Nucleus accumbens (tissue), 56 donors: ENCODE results near the gene ANKS1A.

Source experiments
- DNase-seq, 56 donors: peaks; one replicate each; lab custom pipeline; 2025; lab: John Stamatoyannopoulos, UW

ANKS1A gene

DNA sequence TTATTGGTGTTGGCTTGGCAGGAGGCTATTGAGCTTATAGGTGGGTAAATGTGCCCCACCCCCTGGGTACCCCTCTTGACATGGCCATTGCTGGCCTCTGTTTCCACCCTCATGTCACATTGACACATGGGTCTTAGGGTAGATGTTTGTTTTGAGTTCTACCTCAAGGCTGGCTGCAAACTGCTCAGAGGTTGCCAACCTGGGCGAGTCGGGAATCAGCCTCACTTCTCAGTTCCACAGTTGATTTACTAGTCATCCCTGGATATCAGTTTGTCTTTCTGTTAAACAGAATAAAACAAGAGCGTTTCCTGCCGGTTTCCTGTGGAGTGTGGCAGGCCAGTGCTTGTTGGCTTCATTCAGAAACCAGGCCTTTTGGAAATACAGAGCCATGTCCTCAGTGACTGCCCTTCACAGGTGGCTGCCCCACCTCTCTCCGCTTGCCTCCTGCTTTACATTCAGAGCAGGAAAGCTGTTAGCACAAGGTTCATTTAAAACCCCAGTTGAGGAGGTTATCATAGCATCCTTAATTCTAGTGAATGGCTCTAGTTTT is 146.5 kb downstream of the ANKS1A start:
- no peak for DNase-seq

DNA sequence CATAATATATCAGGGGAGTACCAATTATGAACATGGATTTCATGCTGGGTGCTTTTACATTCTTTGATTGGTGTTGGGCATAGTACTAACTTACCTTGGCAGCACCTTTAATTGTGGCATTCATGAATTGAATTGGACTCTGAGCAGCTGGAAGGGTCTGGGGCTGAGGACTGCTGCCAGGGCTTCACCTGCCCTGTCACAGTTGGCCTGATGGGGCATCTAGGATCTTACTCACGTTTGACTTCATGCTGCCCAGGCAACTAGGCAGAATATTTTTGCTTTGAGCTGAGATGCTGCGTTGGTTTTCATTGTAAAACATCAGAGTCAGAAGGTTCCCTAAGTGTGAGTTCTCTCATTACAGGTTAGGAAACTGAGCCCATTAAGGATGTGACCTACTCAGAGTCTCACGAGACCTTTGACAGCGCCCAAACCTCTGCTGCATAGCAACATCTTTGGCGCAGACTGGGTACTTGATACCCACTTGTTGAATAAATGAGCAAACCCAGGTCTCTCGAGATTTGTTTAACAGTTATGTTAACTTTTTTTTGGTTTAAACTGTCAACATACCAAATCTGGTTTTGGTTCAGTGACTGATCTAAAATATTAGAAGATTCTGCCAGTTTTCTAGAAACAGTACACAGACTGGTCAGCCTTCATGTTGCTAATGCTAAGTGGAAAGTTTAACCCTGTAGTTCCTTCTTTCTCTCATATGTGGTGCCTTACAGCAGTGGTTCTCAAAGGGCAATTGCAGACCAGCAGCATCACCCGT is 147.2 kb downstream of the ANKS1A start:
- no peak for DNase-seq

DNA sequence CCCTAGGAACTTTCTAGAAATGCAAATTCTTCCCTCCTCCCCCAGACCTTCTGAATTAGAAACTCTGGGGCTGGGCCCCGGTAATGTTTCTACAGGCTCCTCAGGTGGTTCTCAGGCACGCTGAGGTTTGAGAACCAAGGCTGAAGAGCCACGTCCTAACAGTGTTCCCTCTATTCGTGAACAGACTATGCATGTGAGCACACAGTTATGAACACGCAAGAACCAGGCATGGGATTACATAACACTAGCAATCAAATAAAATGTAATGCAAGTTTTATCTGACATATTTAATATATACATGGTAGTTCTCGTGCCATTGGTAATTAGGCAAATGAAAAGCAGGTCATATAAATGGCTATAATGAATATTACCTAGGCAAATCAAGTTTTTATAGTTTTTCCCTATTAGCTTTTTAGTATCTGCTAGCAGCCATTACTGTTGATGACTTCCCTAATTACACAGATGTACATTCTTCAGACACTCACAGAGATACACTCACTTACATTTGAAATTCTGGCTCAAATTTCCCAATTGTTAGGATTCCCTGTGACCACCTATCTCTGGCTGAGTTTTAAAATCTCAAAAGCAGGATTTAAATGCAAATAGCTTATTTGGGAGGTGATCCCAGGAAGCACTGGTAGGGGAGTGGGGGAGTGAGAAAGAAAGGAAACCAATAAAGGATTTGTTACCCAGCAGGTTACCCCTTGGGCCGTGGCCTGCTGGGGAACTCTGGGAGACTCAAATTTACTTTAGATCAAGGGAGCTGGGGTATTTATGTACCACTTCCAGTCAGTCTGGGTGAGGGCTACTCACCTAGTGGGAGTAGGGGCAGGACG is 148.0 kb downstream of the ANKS1A start:
- DNase-seq: no peak

DNA sequence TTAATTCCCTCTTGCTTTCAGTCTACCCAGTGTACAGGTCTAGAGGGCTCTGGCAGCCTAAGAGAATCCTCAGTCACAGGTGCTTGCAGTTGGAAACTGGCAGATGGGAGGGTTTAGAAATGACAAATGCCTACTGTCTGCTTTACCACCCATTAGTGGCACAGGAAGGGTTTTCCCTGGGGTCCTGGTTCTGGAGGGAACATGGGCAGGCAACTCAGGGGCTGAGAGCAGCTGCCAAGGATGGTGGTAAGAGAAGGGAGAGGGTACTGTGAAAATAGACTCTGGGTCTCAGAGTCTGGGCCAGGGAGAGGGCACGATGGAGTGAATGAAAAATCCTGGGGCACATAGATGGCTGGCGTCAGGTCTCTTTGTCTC is 148.6 kb downstream of the ANKS1A start:
- DNase-seq: no peak

DNA sequence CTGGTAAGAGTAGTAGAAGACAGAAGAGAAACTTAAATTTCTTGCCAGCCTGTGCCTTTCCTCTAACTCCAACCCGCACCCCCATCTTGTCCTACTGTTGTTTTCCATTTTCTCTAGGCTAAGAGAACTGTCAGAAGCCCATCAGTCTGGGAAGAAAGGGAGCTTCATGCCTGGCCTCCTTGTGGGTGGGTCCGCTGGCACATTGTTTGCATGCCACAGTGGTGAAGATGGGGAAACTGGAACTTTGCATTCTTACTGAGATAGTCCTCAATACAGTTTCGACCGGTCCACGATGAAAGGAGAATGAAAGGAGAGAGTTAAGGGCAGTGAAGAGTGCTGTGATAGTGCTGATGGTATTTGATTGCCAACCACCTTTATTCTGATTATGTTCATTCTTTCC is 149.0 kb downstream of the ANKS1A start:
- no peak for DNase-seq

DNA sequence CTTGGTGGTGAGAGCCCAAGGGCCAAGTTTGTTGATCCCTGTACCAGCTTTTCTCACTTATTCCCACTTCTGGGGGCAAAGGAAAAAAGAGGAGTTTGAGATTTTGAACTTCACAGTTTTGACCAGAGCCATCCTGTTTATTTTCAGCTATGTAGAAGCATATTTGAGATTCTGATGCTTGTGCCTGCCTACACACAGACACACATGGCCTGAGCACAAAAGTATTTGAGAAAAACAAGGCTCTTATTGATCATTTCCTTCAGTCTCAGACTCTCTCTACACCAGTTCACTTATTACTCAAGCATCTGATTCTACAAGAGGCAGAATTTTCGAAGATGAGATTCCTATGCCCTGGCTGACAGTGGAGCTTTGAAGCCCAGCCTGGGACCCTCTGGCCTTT is 151.3 kb downstream of the ANKS1A start:
- DNase-seq: no peak

DNA sequence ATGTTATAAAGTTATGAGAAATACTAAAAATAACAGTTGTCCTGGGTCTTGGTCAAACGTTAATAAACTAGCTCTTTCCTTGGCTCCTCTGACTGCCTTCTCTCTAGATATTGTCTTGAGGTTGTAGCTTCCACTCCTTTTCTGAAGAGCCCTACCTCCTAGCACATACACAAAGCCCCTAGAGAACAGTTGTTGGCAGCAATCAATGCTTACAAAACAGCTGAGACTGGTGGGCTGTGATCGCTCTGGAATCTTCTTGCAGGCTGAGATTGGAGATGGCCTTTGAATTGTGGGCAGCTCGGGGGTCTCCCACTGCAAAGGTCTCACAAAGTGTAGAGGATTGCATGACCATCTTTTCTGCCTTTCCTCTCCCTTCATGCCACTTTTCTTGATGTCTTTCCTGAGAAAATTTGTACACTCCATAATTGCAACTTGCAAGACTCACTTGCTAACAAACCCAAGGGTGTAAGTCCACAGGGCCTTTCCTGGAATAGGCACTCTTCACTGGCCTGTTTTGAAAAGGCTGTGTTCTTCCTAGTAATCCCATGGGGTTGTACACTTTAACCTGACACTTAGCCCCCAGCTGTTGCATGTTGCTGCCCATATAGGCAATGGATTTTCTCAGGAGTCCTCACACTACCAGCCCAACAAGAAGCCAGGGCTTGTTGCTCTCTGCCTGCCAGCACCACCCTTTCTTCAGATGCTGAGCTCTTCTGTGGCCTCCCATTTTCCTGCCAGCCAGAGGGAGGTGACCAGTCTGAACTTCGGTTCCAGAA is 152.2 kb downstream of the ANKS1A start:
- no peak for DNase-seq

DNA sequence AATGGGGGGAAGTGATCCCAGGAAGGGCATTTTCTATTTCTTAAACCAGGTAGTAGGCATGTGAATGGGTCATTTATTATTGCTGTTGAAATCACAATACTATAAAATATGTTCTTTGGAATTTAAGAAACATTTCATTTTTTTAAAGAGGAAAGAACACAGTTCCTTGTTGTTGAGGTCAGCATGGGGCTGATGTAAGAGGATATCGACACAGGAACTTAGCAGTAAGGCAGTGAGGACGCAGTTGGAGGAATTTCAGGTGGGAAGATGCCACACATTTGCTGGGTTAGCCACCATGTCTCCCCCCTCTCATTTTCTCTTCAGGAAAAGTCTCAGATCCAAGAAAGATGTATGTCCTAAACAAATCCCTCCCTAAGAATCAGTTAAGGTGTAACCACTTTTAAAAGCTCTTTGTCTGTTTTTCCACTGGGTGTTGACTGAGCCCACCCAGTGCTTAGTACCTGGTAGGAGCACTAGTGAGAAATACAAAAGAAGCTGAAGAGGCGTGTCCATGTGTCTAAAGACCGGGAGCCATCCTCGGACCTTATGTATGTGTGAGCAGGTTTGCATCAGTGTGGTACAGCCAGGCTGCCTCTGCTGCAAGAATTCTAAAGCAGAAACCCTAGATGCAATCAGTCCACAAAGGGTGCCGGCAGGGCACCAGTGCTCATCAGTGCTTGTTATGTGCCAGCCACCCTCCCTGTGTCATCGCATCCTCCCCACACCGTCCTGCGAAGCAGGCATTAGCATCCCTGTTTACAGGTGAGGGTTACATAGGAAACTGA is 153.2 kb downstream of the ANKS1A start:
- DNase-seq: no peak

DNA sequence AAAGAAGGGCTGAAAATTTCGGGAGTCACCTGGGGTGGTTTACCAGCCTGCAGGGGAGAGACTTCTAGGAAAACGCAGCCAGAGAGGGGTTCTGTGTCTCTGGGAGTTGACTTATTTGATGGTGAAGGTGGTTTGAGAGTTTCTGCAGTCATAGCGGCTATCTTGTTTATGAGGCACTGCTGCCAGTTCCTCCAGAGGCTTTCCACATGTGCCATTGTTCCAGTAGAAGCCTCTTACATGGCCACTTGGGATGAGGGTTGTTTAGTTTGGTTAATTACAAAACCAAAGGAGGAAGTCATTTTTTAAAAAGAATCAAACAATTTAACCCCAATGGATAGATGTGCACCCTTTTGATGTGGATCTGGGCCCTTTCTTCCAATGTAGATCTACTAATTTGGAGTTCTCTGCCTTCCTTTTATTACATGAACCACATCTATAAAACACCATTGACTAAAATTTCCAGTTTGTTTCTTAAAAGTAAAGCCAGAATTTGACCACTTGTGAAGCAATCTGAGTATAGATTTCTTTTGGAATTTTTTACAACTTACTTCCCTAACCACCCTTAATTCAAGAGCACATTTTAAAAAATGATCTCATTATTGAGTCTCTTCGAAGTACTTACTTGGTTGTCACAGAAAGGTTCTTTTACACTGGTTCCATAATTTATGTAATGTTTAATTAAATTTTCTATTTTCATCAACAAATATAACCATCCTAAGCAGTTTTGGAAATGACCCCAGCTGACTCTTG is 154.5 kb downstream of the ANKS1A start:
- DNase-seq: no peak

DNA sequence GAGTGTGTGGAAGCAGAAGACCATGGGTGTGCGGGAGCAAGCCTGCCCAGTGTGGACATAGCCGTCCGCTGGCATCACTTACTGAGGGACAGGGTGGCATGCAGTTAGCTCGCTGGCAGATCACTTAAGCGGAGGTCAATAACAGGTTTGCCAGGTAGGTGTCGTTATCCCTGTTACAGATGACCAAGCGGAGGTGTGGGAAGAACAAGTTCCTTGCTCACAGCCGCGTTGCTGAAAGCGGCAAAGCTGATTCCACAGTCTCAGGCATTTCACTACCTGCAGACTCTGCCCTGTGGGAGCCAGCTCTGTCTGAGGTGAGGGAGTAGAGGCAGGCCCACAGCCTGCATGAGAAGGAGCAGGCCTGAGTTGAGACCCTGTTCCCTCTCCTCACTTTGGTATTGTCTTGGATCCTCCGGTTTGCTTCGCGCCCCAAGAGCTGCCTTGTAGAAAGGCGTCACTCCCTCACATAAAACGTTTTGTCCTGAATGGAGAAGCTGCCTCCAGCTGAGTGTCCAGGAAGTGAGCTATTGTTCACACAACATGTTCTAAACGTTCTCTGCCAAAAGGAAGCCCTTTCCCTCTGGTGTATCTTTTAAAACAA is 155.2 kb downstream of the ANKS1A start:
- DNase-seq: peak in 2 of 56 donors; percentile 18 to 35

DNA sequence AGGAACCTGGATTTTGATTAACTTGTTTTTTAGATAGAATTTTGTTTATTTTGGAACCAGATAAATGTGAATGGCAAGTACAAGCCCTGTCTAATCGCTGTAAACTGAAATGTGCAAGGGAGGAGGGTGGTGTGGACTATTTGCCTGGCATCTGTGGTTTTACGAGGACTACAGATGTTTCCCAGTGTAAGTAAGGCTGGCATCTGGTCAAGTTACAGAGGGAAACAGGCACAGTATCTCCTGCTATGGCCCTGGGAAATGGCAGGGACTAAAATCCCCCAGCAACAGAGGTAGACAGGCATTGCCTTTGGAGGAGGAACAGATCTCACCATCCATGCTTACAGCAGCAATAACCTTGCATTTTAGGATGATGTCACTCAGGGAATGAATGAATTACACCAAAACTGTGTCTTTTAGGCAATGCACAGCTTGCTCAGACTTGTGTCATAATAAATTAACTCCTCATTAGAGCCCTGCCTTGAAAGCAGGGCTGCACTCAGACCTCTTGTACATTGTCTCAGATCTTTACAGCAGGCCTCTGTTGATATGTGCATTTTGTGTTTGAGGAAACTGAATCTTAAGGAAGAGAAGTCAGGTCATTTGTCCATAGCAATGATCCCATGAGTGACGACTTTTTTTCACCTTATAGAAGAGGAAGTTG is 155.8 kb downstream of the ANKS1A start:
- no peak for DNase-seq

DNA sequence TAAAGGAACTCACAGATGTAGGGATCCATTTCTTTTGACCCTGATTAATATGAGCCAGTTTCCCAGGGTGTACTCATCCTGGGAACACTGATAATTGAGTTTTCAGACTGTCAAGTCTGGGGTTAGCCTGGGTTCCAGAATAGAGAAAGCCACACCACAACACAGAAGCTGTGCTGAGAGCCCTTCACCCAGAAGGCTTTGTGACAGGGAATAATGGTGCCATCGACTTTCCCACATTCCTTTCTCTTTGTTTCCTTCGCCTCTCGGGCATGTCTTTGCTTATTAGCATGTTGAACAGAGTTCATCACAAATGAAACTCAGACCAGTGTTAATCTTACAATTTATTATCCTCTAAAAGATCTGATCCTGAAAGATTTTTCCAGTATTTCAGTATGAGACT is 157.0 kb downstream of the ANKS1A start:
- no peak for DNase-seq

DNA sequence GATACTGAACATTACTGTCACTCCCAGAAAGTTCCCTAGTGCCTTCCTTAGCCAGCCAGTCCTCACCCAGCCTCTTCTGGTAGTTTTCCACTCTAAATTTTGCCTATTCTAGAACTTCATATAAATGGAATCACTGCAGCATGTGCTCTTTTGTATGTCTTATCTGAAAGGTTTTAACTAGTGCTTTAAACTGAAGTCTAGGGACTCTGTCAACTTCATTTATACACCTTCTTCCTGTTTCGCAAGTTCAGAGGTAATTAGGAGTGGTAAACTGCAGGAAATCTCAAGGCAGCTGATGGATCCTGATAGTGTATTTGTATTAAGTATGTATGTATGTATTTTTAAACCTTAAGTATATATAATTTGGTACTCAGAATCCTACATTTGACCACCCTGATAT is 157.8 kb downstream of the ANKS1A start:
- no peak for DNase-seq

DNA sequence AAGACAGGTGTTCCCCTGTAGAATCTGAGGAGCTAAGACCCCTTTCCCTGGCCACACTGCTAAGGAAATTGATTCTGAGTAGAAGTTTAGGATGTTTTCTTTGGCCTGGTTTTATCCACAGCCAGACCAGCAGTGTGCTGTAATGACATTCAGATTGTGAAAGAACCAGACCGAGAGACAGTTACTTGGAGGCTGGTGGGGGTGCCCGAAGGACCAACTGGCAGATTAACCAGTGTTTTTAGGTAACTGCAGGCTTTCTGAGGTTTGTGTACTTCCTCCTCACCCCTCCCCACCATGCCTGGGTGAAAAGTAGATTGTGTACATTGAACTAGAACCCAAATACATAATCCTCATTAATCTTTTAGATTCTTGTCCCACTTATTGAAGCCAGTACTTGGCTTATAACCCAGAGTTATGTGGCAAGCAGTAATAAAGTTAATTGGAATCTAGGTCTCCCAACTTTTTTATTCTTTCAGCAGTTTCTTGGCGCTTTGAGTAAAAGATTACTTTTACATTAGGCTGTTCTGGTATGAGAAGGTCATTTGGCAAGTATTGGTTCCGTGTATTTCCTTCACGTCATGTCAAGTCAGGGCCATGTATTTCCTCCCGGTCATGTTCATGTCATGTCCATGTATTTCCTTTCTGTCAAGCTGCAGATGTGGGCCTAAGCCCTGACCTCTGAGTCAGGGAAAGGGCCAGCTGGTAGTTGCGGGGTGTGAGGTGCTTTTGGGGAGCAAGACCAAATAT is 158.4 kb downstream of the ANKS1A start:
- DNase-seq: peak in 6 of 56 donors; percentile 4 to 65 (median 58)

DNA sequence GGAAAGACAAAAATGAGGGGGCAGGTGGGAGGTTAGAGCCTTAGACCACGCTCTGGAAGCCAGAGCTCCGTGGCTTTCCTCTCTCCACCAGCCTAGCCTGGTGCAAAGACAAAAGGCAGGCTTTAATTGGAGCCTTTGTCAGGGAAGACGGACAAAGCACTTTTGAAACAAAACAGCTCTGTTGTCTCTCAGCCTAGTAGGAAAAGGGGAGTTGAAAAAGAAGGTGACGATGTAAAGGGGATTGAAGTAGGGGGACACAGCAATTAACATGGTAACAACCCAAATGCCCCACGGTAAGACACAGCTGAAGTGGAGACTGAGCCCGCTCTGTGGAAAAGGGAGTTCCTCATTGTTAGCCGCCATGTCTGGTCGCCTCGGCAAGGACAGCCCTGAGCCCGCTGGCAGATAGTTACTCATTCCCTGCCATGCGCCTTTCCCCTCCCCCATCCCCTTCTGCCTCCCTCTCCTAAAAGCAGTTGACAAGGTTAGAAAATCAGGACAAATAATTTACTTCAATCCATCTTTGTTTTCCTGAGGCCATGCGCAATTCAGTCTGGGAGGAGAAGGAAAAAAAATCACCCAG is 159.1 kb downstream of the ANKS1A start:
- peak in 45 of 56 donors; percentile 37 to 82 (median 65) for DNase-seq

DNA sequence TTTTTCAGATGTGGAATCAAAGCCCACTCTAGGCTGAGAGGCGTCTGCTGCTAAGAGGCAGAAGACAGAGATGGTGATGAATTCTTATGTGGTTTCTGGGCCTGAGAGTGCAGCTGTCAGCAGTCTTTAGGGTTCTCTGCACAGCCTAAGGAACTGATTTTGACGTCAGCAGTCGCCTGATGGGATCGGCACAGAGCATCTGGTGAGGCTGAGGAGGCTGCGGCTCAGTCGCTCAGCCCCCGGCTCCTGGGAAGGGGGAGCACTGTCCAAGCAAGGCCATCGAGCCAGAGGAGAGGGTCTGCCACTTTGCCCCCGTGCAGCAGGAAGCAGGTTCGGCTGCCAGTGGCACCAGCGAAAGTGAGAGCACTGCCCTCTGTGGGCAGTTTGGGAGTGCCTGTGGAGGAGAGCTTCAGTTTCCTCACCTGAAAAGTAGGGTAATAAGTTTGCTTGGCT is 159.6 kb downstream of the ANKS1A start:
- peak in 49 of 56 donors; percentile 25 to 82 (median 66) for DNase-seq

DNA sequence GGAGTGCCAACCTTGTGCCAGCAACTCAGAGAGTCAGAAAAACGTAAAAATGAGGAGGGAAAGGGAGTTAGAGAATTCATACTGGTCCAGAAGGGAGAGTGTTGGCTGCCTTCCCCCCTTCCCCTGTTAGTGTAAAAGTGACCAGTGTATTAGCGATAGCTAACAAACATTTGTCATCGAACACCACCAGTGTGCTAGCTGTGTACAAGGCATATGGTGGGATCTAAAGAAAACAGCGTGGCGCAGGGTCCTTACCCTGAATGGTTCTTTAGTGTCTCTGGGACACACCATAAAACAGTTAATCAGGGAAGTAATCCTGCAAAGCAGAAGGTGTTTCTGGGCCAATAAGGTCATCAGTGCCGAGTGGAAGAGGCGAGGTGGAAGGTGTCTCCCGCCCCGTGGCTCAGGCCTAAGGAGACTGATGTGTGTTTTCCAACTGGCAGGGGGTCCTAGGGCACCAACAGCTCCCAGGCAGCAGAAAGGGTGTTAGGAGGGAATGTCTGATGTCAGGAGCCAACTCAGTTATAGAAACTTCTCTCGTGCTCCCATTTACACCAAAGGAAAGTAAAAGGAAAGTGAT is 160.2 kb downstream of the ANKS1A start:
- peak in 3 of 56 donors; percentile 43 to 56 (median 52) for DNase-seq
